Stimulated activated CD4-positive, alpha-beta T cell treated with anti-CD3 and anti-CD28 coated beads, Interleukin-1b, Interleukin-23, amount 100 ng/mL, for 48 hours (primary cell): Measurements from ENCODE around the gene TRIM63.

ENCODE experiments used
- DNase-seq: peaks from one replicate; pipeline ENCODE4 v3.0.0-alpha.2; 2020

The TRIM63 gene

GRCh38 chr1:26031611-26032220 lies 35.7 kb downstream of the TRIM63 start:
- DNase-seq, result no peak

GRCh38 chr1:26031196-26031595 lies 36.2 kb downstream of the TRIM63 start:
- no peak for DNase-seq

- no peak for DNase-seq
Measured at GRCh38 chr1:26029864-26030481, 37.5 kb downstream of the TRIM63 start.

- no peak for DNase-seq
Measured at GRCh38 chr1:26029054-26029863, 38.2 kb downstream of the TRIM63 start.

- DNase-seq, result no peak
Measured at GRCh38 chr1:26028490-26028980, 38.9 kb downstream of the TRIM63 start.

- no peak for DNase-seq
Measured at GRCh38 chr1:26027716-26028489, 39.5 kb downstream of the TRIM63 start.

GRCh38 chr1:26025517-26025916 lies 41.9 kb downstream of the TRIM63 start:
- no peak for DNase-seq

GRCh38 chr1:26025060-26025459 lies 42.4 kb downstream of the TRIM63 start:
- no peak for DNase-seq

GRCh38 chr1:26023826-26024225 lies 43.6 kb downstream of the TRIM63 start:
- DNase-seq, result no peak

GRCh38 chr1:26023009-26023408 lies 44.4 kb downstream of the TRIM63 start:
- DNase-seq, result no peak

- DNase-seq, result no peak
Measured at GRCh38 chr1:26022404-26022779, 45.0 kb downstream of the TRIM63 start.

GRCh38 chr1:26021647-26022403 lies 45.6 kb downstream of the TRIM63 start, which contains the start of gene EXTL1:
Gene EXTL1, plus strand, starts transcription at chr1:26021775. Its CDS starts 872 bp downstream, at chr1:26022647.
- no peak for DNase-seq

- no peak for DNase-seq
Measured at GRCh38 chr1:26020941-26021646, 46.3 kb downstream of the TRIM63 start.

GRCh38 chr1:26020330-26020768 lies 47.1 kb downstream of the TRIM63 start:
- no peak for DNase-seq

GRCh38 chr1:26019641-26020315 lies 47.7 kb downstream of the TRIM63 start:
- DNase-seq, result no peak

GRCh38 chr1:26017606-26018005 lies 49.8 kb downstream of the TRIM63 start:
- DNase-seq, result no peak

- DNase-seq, result no peak
Measured at GRCh38 chr1:26016953-26017545, 50.4 kb downstream of the TRIM63 start.

- no peak for DNase-seq
Measured at GRCh38 chr1:26016258-26016952, 51.0 kb downstream of the TRIM63 start.

- no peak for DNase-seq
Measured at GRCh38 chr1:26015358-26015757, 52.1 kb downstream of the TRIM63 start.

- DNase-seq, result no peak
Measured at GRCh38 chr1:26014179-26014578, 53.3 kb downstream of the TRIM63 start.
